HepG2 (cell line): ENCODE data around the gene GPSM1. TPM values are rescaled to one million over a fixed set of nuclear protein-coding genes. Genes with fewer than 3 reads are reported as not detected.

Experiments
- ATAC-seq: fragments of 200-7000 bp; cut with Tn5 transposase; 3 replicates; pipeline ENCODE4 v1.9.1; 2020; ENCODE audit warnings: mild to moderate bottlenecking, moderate library complexity
- BruUV-seq: library from RNA; stranded (reverse); fragments of 400-500 nt; replicated peaks from 2 replicates; lab custom pipeline; 2021; lab: Mats Ljungman, UMichigan
- CTCF ChIA-PET: fragments of 300-600 bp; formaldehyde crosslinking; extraction: SDS; loops from one replicate; lab custom pipeline; 2021; ENCODE audit warnings: low total read pairs, inconsistent platforms, low intra/inter-chr PET ratio; lab: Yijun Ruan, JAX
- POLR2A ChIA-PET: fragments of 350-600 bp; sonication (Branson Sonifier 250); formaldehyde crosslinking; loops from one replicate; lab custom pipeline; 2020; ENCODE audit warnings: antibody characterized with exemption, inconsistent platforms; lab: Yijun Ruan, JAX
- DNase-seq: peaks from one replicate; pipeline ENCODE4 v3.0.0-alpha.2; 2015; ENCODE audit warnings: low spot score
- FAIRE-seq: peaks from 3 replicates; lab custom pipeline; 2011; peaks lifted over from hg19 to GRCh38; lab: Jason Lieb, UNC
- H2AFZ ChIP-seq: one replicate; pipeline ENCODE4 v1.6.1; 2011; ENCODE audit warnings: low read length, inconsistent platforms
- H3K27ac ChIP-seq: fragments of 300-600 bp; 3 replicates; pipeline ENCODE4 v1.8.0; 2011; ENCODE audit warnings: mixed run types, mild to moderate bottlenecking, mixed read lengths, low read length, inconsistent platforms; ENCODE audit not compliant: insufficient read depth; ENCODE audit errors: extremely low read length
- H3K27me3 ChIP-seq, 2 experiments: fragments of 200-600 bp in 1 of 2; 2 replicates in 1 of 2; 3 replicates in 1 of 2; pipeline versions ENCODE4 v1.6.0 to v1.8.0; 2011; ENCODE audit warnings: low read length in 2 of 2, mild to moderate bottlenecking in 2 of 2, moderate library complexity in 2 of 2, inconsistent platforms in 1 of 2; ENCODE audit not compliant: insufficient read depth in 2 of 2, control insufficient read depth in 1 of 2
- H3K36me3 ChIP-seq, 2 experiments: fragments of 200-600 bp in 1 of 2; replicated peaks in 1 of 2; 2 replicates in 1 of 2; 3 replicates in 1 of 2; pipeline versions ENCODE4 v1.5.1 to v1.8.0; 2011; ENCODE audit warnings: low read length in 2 of 2, inconsistent platforms in 1 of 2; ENCODE audit not compliant: insufficient read depth in 2 of 2, control insufficient read depth in 1 of 2
- H3K4me1 ChIP-seq: 2 replicates; pipeline ENCODE4 v1.5.1; 2012; ENCODE audit warnings: low read length, inconsistent platforms; ENCODE audit not compliant: insufficient read depth
- H3K4me2 ChIP-seq: 2 replicates; pipeline ENCODE4 v1.6.0; 2011; ENCODE audit warnings: low read depth, low read length, inconsistent platforms
- H3K4me3 ChIP-seq, 3 experiments: fragments of 200-600 bp in 1 of 3; sonication (generic), shearing (Covaris generic) in 1 of 3; replicated peaks in 1 of 3; 2 replicates each; pipeline ENCODE4 v1.5.1; 2011 to 2016; ENCODE audit warnings: low read length in 3 of 3, inconsistent platforms in 2 of 3, low read depth in 2 of 3, mild to moderate bottlenecking in 2 of 3, control low read depth in 1 of 3, mixed read lengths in 1 of 3; ENCODE audit not compliant: insufficient read depth in 1 of 3
- H3K79me2 ChIP-seq: one replicate; pipeline ENCODE4 v1.6.1; 2011; ENCODE audit warnings: low read length, inconsistent platforms; ENCODE audit not compliant: insufficient read depth
- H3K9ac ChIP-seq: 2 replicates; pipeline ENCODE4 v1.6.0; 2011; ENCODE audit warnings: mild to moderate bottlenecking, low read depth, low read length, inconsistent platforms; ENCODE audit not compliant: insufficient read depth
- H3K9me3 ChIP-seq: 2 replicates; pipeline ENCODE4 v1.5.1; 2012; ENCODE audit warnings: mild to moderate bottlenecking, low read length
- H4K20me1 ChIP-seq: 2 replicates; pipeline ENCODE4 v1.6.0; 2011; ENCODE audit warnings: inconsistent platforms, mild to moderate bottlenecking, low read length, moderate library complexity; ENCODE audit not compliant: insufficient read depth
- AGO2 ChIP-seq: fragments of 200-400 bp; formaldehyde crosslinking; optimal IDR thresholded peaks from 2 replicates; pipeline ENCODE3; 2017; ENCODE audit warnings: mild to moderate bottlenecking, low read depth, low read length, moderate library complexity
- LRRFIP1 ChIP-seq: sonication (generic); formaldehyde crosslinking; conservative IDR thresholded peaks from 2 replicates; pipeline ENCODE4 v1.4.0; 2020; ENCODE audit warnings: missing genetic modification reagents
- MNT ChIP-seq: fragments of 450-650 bp; IDR thresholded peaks from 2 replicates; pipeline ENCODE4 v1.6.1; 2016
- PHF20 ChIP-seq: sonication (generic); formaldehyde crosslinking; IDR thresholded peaks from 2 replicates; pipeline ENCODE4 v1.5.0; 2020; ENCODE audit warnings: mild to moderate bottlenecking, missing genetic modification reagents
- RCOR2 ChIP-seq: IDR thresholded peaks from 2 replicates; pipeline ENCODE4 v1.6.1; 2016; ENCODE audit warnings: missing biosample characterization, missing genetic modification reagents
- SMAD3 ChIP-seq: sonication (generic); formaldehyde crosslinking; IDR thresholded peaks from 2 replicates; pipeline ENCODE4 v1.4.0; 2020; ENCODE audit warnings: missing genetic modification reagents
- SRF ChIP-seq: IDR thresholded peaks from 2 replicates; pipeline ENCODE4 v1.6.1; 2011; ENCODE audit warnings: mild to moderate bottlenecking, low read depth, low read length, moderate library complexity
- ZBTB43 ChIP-seq: sonication (generic); formaldehyde crosslinking; conservative IDR thresholded peaks from 2 replicates; pipeline ENCODE4 v1.4.0; 2020; ENCODE audit warnings: missing genetic modification reagents
- ZNF256 ChIP-seq: sonication (generic); formaldehyde crosslinking; conservative IDR thresholded peaks from 2 replicates; pipeline ENCODE4 v1.4.0; 2020; ENCODE audit warnings: missing genetic modification reagents
- ZNF687 ChIP-seq: sonication (generic); formaldehyde crosslinking; IDR thresholded peaks from 2 replicates; pipeline ENCODE4 v1.5.1; 2020; ENCODE audit warnings: mild to moderate bottlenecking, missing genetic modification reagents, moderate library complexity
- WGBS: methylation state at CpG from one replicate; pipeline ENCODE4 v1.1.6; 2017; ENCODE audit warnings: low lambda C conversion rate; 5-methylcytosine and 5-hydroxymethylcytosine counted together
- in situ Hi-C: cut with HindIII; loops from 2 replicates; pipeline ENCODE4 v1.10.0; 2017; ENCODE audit warnings: low pct_unique_long_range_greater_than_20kb; ENCODE audit not compliant: extremely low pct_ligation_motif_present
- intact Hi-C: fragments of 100-400 bp; cut with micrococcal nuclease; formaldehyde crosslinking; loops from one replicate; pipeline ENCODE4 v1.10.0; 2022; ENCODE audit not compliant: unreplicated experiment
- polyA plus RNA-seq, 8 experiments: library from polyadenylated mRNA; depleted of rRNA in 3 of 8; stranded (reverse) in 7 of 8; unstranded in 1 of 8; fragments of >200 nt; fragmentation: Illumina TruSeq in 4 of 8; extraction: Trizol in 4 of 8; gene quantifications; 2 replicates each; pipeline versions ENCODE4 v1.2.1 to v1.2.3, GENCODE V29; 2011 to 2016; ENCODE audit warnings: low read depth in 4 of 8, missing spikeins in 1 of 8, mixed read lengths in 1 of 8; ENCODE audit not compliant: insufficient read depth in 1 of 8
- total RNA-seq, 5 experiments: library from RNA; depleted of rRNA; stranded (reverse); fragments of >200 nt; fragmentation: Illumina TruSeq; extraction: Trizol; gene quantifications; 2 replicates each; pipeline ENCODE4 v1.2.3, GENCODE V29; 2016; ENCODE audit warnings: low read depth in 1 of 5

The GPSM1 gene
- total and polyA plus RNA-seq, 2 of the 13 experiments (the other 11 are each of a cell fraction or from before 2014, with no cell fraction given) = 1.0 to 2.4 TPM

- TF ChIP-seq PHF20 (no peak), AGO2 (no peak), RCOR2 (CRISPR knock-in tag) (no peak), ZNF256 (CRISPR knock-in tag) (no peak), SMAD3 (CRISPR knock-in tag) (no peak)
Observed at GRCh38 chr9:136292026-136292538, 35.3 kb upstream of the GPSM1 start (continued).

- CTCF ChIA-PET = no interaction called here
- POLR2A ChIA-PET = no interaction called here
Observed at GRCh38 chr9:136292591-136293448, 34.5 kb upstream of the GPSM1 start.

More at GRCh38 chr9:136292591-136293448, 34.5 kb upstream of the GPSM1 start:
- TF ChIP-seq ZNF687 (no peak; the same call in 1 of the 2 replicates), SRF (no peak), LRRFIP1 (no peak), MNT (peak; percentile 91), ZBTB43 (CRISPR knock-in tag) (peak; percentile 77; the same call in 1 of the 2 replicates)
- TF ChIP-seq, all 625 proteins: peak for 2
- DNase-seq (no peak), ATAC-seq (no peak), FAIRE-seq (no peak)
- no peak overlapping the region for H3K4me2 ChIP-seq
- no peaks in the 10 kb centered on the region for H4K20me1 ChIP-seq
- no peaks in the 10 kb centered on the region for H3K79me2 ChIP-seq
- no peaks in the 10 kb centered on the region for H3K9me3 ChIP-seq
- H3K4me1 ChIP-seq = peaks cover 42% of the 10 kb centered on the region
- no peak overlapping the region for H2AFZ ChIP-seq
- intact Hi-C loops (no loop called here), in situ Hi-C loops (no loop called here)
- no peak overlapping the region for H3K27ac ChIP-seq
- H3K4me3 ChIP-seq = no peak overlapping the region
- BruUV-seq = no TSS peak
- H3K36me3 ChIP-seq = no peaks in the 10 kb centered on the region
- WGBS = 10% methylated on average over 13 of the region's 34 CpGs
- H3K27me3 ChIP-seq = peaks cover 11 to 44% of the 10 kb centered on the region in 2 experiments
- H3K9ac ChIP-seq = no peak overlapping the region
